Esophagus squamous epithelium (tissue), 4 donors: Measurements from ENCODE around the gene CFAP57.

ENCODE experiments used
- POLR2A ChIP-seq, 4 donors: fragments of 450-650 bp; IDR thresholded peaks; one replicate each; pipeline ENCODE4 v1.6.1; 2017; ENCODE audit warnings: antibody characterized with exemption in 4 of 4, mild to moderate bottlenecking in 4 of 4, moderate library complexity in 3 of 4
- TF ChIP-seq, protein P1 (sequence below), 6 experiments: fragments of 450-650 bp in 4 of 6; fragments of 200-600 bp in 2 of 6; sonication (generic) in 2 of 6; IDR thresholded peaks; one replicate each; pipeline ENCODE4 v1.5.1; 2016 to 2019; ENCODE audit warnings: antibody characterized with exemption in 6 of 6, mild to moderate bottlenecking in 4 of 6, moderate library complexity in 4 of 6

DNA sequence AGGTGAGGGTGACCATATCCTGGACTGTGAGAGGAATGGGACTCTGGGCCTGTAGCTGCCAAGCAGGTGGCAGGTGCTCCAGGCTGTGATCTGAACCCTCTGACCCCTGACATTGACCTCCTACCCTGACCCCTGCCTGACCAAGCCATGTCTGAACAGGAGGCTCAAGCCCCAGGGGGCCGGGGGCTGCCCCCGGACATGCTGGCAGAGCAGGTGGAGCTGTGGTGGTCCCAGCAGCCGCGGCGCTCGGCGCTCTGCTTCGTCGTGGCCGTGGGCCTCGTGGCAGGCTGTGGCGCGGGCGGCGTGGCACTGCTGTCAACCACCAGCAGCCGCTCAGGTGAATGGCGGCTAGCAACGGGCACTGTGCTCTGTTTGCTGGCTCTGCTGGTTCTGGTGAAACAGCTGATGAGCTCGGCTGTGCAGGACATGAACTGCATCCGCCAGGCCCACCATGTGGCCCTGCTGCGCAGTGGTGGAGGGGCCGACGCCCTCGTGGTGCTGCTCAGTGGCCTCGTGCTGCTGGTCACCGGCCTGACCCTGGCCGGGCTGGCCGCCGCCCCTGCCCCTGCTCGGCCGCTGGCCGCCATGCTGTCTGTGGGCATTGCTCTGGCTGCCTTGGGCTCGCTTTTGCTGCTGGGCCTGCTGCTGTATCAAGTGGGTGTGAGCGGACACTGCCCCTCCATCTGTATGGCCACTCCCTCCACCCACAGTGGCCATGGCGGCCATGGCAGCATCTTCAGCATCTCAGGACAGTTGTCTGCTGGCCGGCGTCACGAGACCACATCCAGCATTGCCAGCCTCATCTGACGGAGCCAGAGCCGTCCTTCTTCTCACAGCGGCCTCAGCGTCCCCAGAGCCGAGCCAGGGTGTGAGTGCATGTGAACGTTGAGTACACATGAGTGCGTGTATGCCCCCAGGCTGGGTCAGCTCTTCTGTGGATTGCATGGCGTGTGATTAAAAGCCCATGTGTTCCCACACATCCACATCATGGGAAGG lies 100.7 kb downstream of the CFAP57 start:
- TF ChIP-seq, protein P1, sequence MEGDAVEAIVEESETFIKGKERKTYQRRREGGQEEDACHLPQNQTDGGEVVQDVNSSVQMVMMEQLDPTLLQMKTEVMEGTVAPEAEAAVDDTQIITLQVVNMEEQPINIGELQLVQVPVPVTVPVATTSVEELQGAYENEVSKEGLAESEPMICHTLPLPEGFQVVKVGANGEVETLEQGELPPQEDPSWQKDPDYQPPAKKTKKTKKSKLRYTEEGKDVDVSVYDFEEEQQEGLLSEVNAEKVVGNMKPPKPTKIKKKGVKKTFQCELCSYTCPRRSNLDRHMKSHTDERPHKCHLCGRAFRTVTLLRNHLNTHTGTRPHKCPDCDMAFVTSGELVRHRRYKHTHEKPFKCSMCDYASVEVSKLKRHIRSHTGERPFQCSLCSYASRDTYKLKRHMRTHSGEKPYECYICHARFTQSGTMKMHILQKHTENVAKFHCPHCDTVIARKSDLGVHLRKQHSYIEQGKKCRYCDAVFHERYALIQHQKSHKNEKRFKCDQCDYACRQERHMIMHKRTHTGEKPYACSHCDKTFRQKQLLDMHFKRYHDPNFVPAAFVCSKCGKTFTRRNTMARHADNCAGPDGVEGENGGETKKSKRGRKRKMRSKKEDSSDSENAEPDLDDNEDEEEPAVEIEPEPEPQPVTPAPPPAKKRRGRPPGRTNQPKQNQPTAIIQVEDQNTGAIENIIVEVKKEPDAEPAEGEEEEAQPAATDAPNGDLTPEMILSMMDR (IDR thresholded peaks at IDR 0.05), result no peak
- no peak for TF ChIP-seq POLR2A (IDR thresholded peaks at IDR 0.05)
